ENCODE data around the gene OR6C65.
"Not testable (repeated sequence)": the region's sequence is repeated elsewhere in the genome, so short reads cannot be mapped to it uniquely, and the experiment has no call there.

Gene OR6C65

GRCh38 chr12:55420307-55420962 is 20.1 kb downstream of the OR6C65 start:
- no peak for ATAC-seq
- H3K36me3 Mint-ChIP-seq: no peaks in the 10 kb centered on the region
- no peak overlapping the region for H3K4me3 Mint-ChIP-seq
- peaks cover 3% of the 10 kb centered on the region for H3K4me1 Mint-ChIP-seq
- H3K9me3 Mint-ChIP-seq: no peaks in the 10 kb centered on the region
- H3K27ac Mint-ChIP-seq: no peak overlapping the region
- H3K27me3 Mint-ChIP-seq: peaks cover 43% of the 10 kb centered on the region

DNA sequence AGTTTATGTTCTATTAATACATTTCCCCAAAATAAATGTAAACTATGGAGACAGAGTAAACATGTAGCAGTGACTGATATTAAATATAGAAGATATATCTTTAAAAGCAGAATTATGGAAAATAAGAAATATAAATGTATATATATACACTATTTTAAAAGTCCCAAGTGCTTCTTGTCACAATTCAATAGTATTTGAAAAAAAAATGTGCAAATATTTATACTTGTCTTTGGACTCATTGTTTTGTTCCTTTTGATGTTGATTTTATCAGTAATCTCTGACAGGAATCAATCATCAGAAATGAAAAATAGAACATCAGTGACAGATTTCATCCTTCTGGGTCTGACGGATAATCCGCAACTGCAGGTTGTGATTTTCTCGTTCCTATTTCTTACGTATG is 25.6 kb downstream of the OR6C65 start, which contains the start of gene OR6C76:
Gene OR6C76, plus strand, starts transcription at position 301 of the 400 bp plus-strand sequence. Its CDS starts 0 bp downstream, at position 301.
- no peak for ATAC-seq
- peaks cover 9% of the 10 kb centered on the region for H3K27me3 Mint-ChIP-seq
- no peaks in the 10 kb centered on the region for H3K36me3 Mint-ChIP-seq
- H3K4me1 Mint-ChIP-seq: no peaks in the 10 kb centered on the region
- no peaks in the 10 kb centered on the region for H3K9me3 Mint-ChIP-seq
- no peak within 1 kb of the TSS for H3K4me3 Mint-ChIP-seq
- no peak within 1 kb of the TSS for H3K27ac Mint-ChIP-seq

GRCh38 chr12:55428331-55429243 is 28.3 kb downstream of the OR6C65 start:
- no peak overlapping the region for H3K27ac Mint-ChIP-seq
- no peak for ATAC-seq
- H3K27me3 Mint-ChIP-seq: peaks cover 18% of the 10 kb centered on the region
- no peaks in the 10 kb centered on the region for H3K36me3 Mint-ChIP-seq
- H3K4me1 Mint-ChIP-seq: no peaks in the 10 kb centered on the region
- H3K9me3 Mint-ChIP-seq: no peaks in the 10 kb centered on the region
- no peak overlapping the region for H3K4me3 Mint-ChIP-seq

GRCh38 chr12:55441233-55441632 is 40.9 kb downstream of the OR6C65 start:
- Mint-ChIP-seq H3K9me3 (peaks cover 10% of the 10 kb centered on the region), H3K27me3 (peaks cover 11% of the 10 kb centered on the region)
- H3K27ac Mint-ChIP-seq, H3K4me1 Mint-ChIP-seq, H3K36me3 Mint-ChIP-seq, ATAC-seq, H3K4me3 Mint-ChIP-seq: not testable (repeated sequence)

DNA sequence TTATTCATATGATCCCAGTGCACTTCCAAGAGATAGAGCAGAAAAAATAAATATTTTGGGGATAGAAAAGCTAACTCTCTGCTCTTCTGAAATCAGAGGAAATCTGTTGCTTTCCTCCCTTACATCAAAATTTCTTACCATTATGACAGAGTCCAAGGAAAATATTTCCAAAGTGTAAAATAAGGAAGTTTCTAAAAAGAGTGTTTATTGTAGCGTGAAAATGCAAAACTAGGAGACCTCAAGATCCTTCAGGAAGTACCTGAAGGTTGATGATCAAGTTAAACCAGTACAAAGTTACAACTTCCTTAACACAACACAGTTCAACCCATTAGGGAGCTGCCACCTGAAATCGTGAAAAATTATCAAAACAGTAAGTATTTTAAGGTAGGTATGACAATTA is 43.4 kb downstream of the OR6C65 start, which contains the start of gene OR6C2:
Gene OR6C2, plus strand, starts transcription at position 301 of the 400 bp plus-strand sequence. CDS start 8,138 bp downstream, outside the sequence.
- H3K27ac Mint-ChIP-seq: no peak within 1 kb of the TSS
- H3K4me1 Mint-ChIP-seq: peaks cover 5% of the 10 kb centered on the region
- peaks cover 10% of the 10 kb centered on the region for H3K9me3 Mint-ChIP-seq
- peaks cover 11% of the 10 kb centered on the region for H3K27me3 Mint-ChIP-seq
- ATAC-seq: no peak
- peaks cover 5% of the 10 kb centered on the region for H3K36me3 Mint-ChIP-seq
- H3K4me3 Mint-ChIP-seq: no peak within 1 kb of the TSS

DNA sequence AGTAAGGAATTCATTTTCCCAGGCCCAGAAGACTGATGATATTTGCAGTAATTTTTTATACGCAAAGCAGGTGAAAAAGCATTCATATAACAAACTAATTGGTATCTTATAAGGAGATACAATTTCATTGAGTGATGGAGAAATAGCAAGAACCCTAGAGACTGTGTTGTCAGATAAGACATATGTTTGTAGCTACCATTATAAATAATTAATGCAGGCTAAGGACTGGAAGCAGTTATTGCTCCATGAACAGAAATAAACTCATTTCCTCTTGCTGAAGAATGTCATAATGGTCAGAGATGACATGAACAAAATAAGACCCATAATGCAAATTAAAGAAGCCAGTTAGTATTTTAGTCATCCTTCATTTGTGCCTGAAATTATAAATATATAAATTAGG is 45.0 kb downstream of the OR6C65 start:
- H3K27ac Mint-ChIP-seq: no peak overlapping the region

GRCh38 chr12:55446326-55446725 is 46.0 kb downstream of the OR6C65 start:
- Mint-ChIP-seq H3K27me3 (no peaks in the 10 kb centered on the region), H3K9me3 (peaks cover 2% of the 10 kb centered on the region), H3K4me3 (no peak overlapping the region), H3K36me3 (no peaks in the 10 kb centered on the region), H3K4me1 (peaks cover 5% of the 10 kb centered on the region), H3K27ac (no peak overlapping the region)
- no peak for ATAC-seq

More for the DNA sequence above, 45.0 kb downstream of the OR6C65 start:
- no peak for ATAC-seq
- no peak overlapping the region for H3K4me3 Mint-ChIP-seq
- H3K36me3 Mint-ChIP-seq: no peaks in the 10 kb centered on the region
- peaks cover 5% of the 10 kb centered on the region for H3K4me1 Mint-ChIP-seq
- peaks cover 4% of the 10 kb centered on the region for H3K9me3 Mint-ChIP-seq
- H3K27me3 Mint-ChIP-seq: no peaks in the 10 kb centered on the region

DNA sequence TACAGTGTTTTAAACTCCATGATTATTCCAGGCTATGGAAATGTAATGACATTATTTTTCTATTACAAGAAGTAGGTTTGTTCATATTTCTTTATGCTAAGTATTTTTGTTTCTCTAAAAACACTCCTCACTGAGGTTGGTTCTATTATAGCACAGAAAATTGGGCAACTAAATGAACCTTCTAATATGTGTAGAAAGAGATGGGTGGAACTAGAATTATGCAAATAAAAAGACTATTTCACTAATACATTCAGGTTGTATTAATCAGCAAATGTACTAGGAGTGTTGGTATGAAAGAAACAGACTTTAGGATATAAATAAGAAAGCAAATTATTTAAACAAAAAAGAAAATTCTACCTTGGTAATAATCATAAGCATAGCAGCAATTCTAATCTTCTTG is 48.5 kb downstream of the OR6C65 start:
- Mint-ChIP-seq H3K36me3 (no peaks in the 10 kb centered on the region), H3K9me3 (no peaks in the 10 kb centered on the region), H3K4me3 (no peak overlapping the region), H3K27ac (no peak overlapping the region), H3K4me1 (peaks cover under 1% of the 10 kb centered on the region), H3K27me3 (no peaks in the 10 kb centered on the region)
- no peak for ATAC-seq
